PFSK-1 (cell line): ENCODE results near the gene IL1RAP.

ENCODE experiments used
- FOXP2 ChIP-seq: optimal IDR thresholded peaks from 2 replicates; pipeline ENCODE3; 2011; ENCODE audit warnings: borderline replicate concordance, control low read depth, inconsistent platforms; ENCODE audit not compliant: insufficient read depth; ENCODE audit errors: extremely low read length, extremely low read depth
- POLR2AphosphoS5 ChIP-seq: IDR thresholded peaks from 2 replicates; pipeline ENCODE4 v1.6.1; 2012; ENCODE audit warnings: low read depth, mild to moderate bottlenecking, control low read depth, low read length, moderate library complexity
- SIN3A ChIP-seq: IDR thresholded peaks from 2 replicates; pipeline ENCODE4 v1.6.1; 2012; ENCODE audit warnings: mild to moderate bottlenecking, low read length, moderate library complexity, borderline replicate concordance; ENCODE audit not compliant: insufficient read depth
- TAF1 ChIP-seq: IDR thresholded peaks from 2 replicates; pipeline ENCODE4 v1.6.1; 2012; ENCODE audit warnings: low read length, control low read depth, borderline replicate concordance; ENCODE audit not compliant: insufficient read depth
- TF ChIP-seq, protein P1 (sequence below), 2 experiments: IDR thresholded peaks; 2 replicates each; pipeline versions ENCODE4 v1.6.1 to v1.8.0; 2011 to 2012; ENCODE audit warnings: low read depth in 2 of 2, low read length in 2 of 2, control low read depth in 1 of 2, inconsistent platforms in 1 of 2, mild to moderate bottlenecking in 1 of 2, moderate library complexity in 1 of 2; ENCODE audit not compliant: insufficient read depth in 1 of 2

DNA sequence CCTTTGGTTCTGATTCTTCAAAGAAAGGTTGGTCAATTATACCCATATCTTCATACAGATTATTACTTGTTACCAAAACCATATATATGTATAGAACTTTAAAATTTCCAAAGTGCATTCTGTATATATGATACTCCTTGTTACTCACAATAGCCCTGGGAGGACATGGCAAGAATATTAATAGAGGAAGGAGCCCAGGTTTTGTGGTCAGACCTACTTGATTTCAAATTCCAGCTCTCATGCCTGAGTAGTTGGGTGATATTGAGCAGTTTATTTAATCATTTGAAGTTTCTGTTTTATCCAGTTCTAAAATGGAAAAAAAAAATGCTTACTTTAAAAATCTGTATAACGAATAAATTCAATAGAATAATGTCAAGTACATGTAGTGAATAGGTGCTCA lies 2.5 kb downstream of the IL1RAP start:
- TF ChIP-seq, protein P1, sequence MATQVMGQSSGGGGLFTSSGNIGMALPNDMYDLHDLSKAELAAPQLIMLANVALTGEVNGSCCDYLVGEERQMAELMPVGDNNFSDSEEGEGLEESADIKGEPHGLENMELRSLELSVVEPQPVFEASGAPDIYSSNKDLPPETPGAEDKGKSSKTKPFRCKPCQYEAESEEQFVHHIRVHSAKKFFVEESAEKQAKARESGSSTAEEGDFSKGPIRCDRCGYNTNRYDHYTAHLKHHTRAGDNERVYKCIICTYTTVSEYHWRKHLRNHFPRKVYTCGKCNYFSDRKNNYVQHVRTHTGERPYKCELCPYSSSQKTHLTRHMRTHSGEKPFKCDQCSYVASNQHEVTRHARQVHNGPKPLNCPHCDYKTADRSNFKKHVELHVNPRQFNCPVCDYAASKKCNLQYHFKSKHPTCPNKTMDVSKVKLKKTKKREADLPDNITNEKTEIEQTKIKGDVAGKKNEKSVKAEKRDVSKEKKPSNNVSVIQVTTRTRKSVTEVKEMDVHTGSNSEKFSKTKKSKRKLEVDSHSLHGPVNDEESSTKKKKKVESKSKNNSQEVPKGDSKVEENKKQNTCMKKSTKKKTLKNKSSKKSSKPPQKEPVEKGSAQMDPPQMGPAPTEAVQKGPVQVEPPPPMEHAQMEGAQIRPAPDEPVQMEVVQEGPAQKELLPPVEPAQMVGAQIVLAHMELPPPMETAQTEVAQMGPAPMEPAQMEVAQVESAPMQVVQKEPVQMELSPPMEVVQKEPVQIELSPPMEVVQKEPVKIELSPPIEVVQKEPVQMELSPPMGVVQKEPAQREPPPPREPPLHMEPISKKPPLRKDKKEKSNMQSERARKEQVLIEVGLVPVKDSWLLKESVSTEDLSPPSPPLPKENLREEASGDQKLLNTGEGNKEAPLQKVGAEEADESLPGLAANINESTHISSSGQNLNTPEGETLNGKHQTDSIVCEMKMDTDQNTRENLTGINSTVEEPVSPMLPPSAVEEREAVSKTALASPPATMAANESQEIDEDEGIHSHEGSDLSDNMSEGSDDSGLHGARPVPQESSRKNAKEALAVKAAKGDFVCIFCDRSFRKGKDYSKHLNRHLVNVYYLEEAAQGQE (IDR thresholded peaks at IDR 0.05; ENCODE audit: insufficient read depth in 1 of 2, low read depth in 2 of 2, low read length in 2 of 2) = no peak
- TF ChIP-seq POLR2AphosphoS5 (no peak), TAF1 (no peak), SIN3A (no peak), FOXP2 (no peak)
